Mesenchymal stem cell (in vitro differentiated cells and primary cell): ENCODE results near the gene COBL.

Experiments
- DNase-seq: peaks from one replicate; pipeline ENCODE4 v3.0.0-alpha.2; 2013
- H2AFZ ChIP-seq: one replicate; pipeline ENCODE4 v1.6.1; 2013; ENCODE audit warnings: low read depth, mild to moderate bottlenecking, control low read depth, inconsistent platforms, low read length, moderate library complexity
- H2AK5ac ChIP-seq: 2 replicates; pipeline ENCODE4 v1.6.1; 2013; ENCODE audit warnings: low read length, moderate library complexity, mild to moderate bottlenecking, inconsistent platforms; ENCODE audit not compliant: severe bottlenecking
- H2BK120ac ChIP-seq: one replicate; pipeline ENCODE4 v1.6.1; 2013; ENCODE audit warnings: low read depth, mild to moderate bottlenecking, inconsistent platforms, low read length, moderate library complexity
- H2BK12ac ChIP-seq, 2 experiments: one replicate each; pipeline ENCODE4 v1.6.1; 2013; ENCODE audit warnings: inconsistent platforms in 2 of 2, low read length in 2 of 2, mild to moderate bottlenecking in 2 of 2, moderate library complexity in 2 of 2, control low read depth in 1 of 2
- H2BK15ac ChIP-seq: one replicate; pipeline ENCODE4 v1.6.1; 2013; ENCODE audit warnings: mild to moderate bottlenecking, low read depth, inconsistent platforms; ENCODE audit not compliant: poor library complexity, severe bottlenecking
- H2BK5ac ChIP-seq: 2 replicates; pipeline ENCODE4 v1.6.1; 2013; ENCODE audit warnings: low read depth, mild to moderate bottlenecking, low read length, control low read depth, inconsistent platforms; ENCODE audit not compliant: poor library complexity, severe bottlenecking
- H3K14ac ChIP-seq, 2 experiments: one replicate each; pipeline ENCODE4 v1.6.1; 2013; ENCODE audit warnings: inconsistent platforms in 2 of 2, low read length in 2 of 2, control low read depth in 1 of 2, mild to moderate bottlenecking in 1 of 2, moderate library complexity in 1 of 2
- H3K18ac ChIP-seq, 2 experiments: one replicate each; pipeline ENCODE4 v1.6.1; 2013; ENCODE audit warnings: inconsistent platforms in 2 of 2, low read length in 2 of 2, control low read depth in 1 of 2, low read depth in 1 of 2, mild to moderate bottlenecking in 1 of 2
- H3K23ac ChIP-seq, 2 experiments: one replicate each; pipeline ENCODE4 v1.6.1; 2013; ENCODE audit warnings: inconsistent platforms in 2 of 2, low read length in 2 of 2, mild to moderate bottlenecking in 2 of 2, moderate library complexity in 2 of 2, control low read depth in 1 of 2
- H3K27ac ChIP-seq: 2 replicates; pipeline ENCODE4 v1.5.1; 2013; ENCODE audit warnings: mild to moderate bottlenecking, moderate library complexity, low read length, control low read depth, inconsistent platforms; ENCODE audit not compliant: poor library complexity, severe bottlenecking
- H3K27me3 ChIP-seq, 2 experiments: 2 replicates each; pipeline versions ENCODE4 v1.6.1 to v1.7.0; 2013; ENCODE audit warnings: low read length in 2 of 2, mild to moderate bottlenecking in 2 of 2, moderate library complexity in 2 of 2, control low read depth in 1 of 2, inconsistent platforms in 1 of 2; ENCODE audit not compliant: control insufficient read depth in 1 of 2, insufficient read depth in 1 of 2
- H3K36me3 ChIP-seq, 2 experiments: 2 replicates each; pipeline versions ENCODE4 v1.6.1 to v1.7.0; 2013; ENCODE audit warnings: low read length in 2 of 2, control low read depth in 1 of 2, inconsistent platforms in 1 of 2, low read depth in 1 of 2, mild to moderate bottlenecking in 1 of 2; ENCODE audit not compliant: insufficient read depth in 2 of 2, control insufficient read depth in 1 of 2
- H3K4ac ChIP-seq, 2 experiments: one replicate each; pipeline ENCODE4 v1.6.1; 2013; ENCODE audit warnings: inconsistent platforms in 2 of 2, low read length in 2 of 2, mild to moderate bottlenecking in 2 of 2, moderate library complexity in 2 of 2, control low read depth in 1 of 2, low read depth in 1 of 2
- H3K4me1 ChIP-seq: 2 replicates; pipeline ENCODE4 v1.6.1; 2013; ENCODE audit warnings: low read depth, low read length, control low read depth; ENCODE audit not compliant: control insufficient read depth, insufficient read depth
- H3K4me2 ChIP-seq: 2 replicates; pipeline ENCODE4 v1.6.1; 2013; ENCODE audit warnings: low read length, mild to moderate bottlenecking, inconsistent platforms; ENCODE audit not compliant: poor library complexity, severe bottlenecking
- H3K4me3 ChIP-seq, 2 experiments: 2 replicates each; pipeline versions ENCODE4 v1.5.1 to v1.7.0; 2013; ENCODE audit warnings: low read length in 2 of 2, mild to moderate bottlenecking in 2 of 2, control low read depth in 1 of 2, low read depth in 1 of 2; ENCODE audit not compliant: insufficient read depth in 1 of 2
- H3K79me1 ChIP-seq: replicated peaks from 2 replicates; pipeline ENCODE4 v1.6.1; 2013; ENCODE audit warnings: mild to moderate bottlenecking, control low read depth, low read length, inconsistent platforms; ENCODE audit not compliant: poor library complexity, severe bottlenecking
- H3K9ac ChIP-seq: 2 replicates; pipeline ENCODE4 v1.7.0; 2013; ENCODE audit warnings: mild to moderate bottlenecking, low read length, moderate library complexity
- H3K9me3 ChIP-seq: 2 replicates; pipeline ENCODE4 v1.7.0; 2013; ENCODE audit warnings: mild to moderate bottlenecking, low read length; ENCODE audit not compliant: control insufficient read depth
- H4K8ac ChIP-seq: one replicate; pipeline ENCODE4 v1.6.1; 2013; ENCODE audit warnings: inconsistent platforms, mild to moderate bottlenecking, low read length, moderate library complexity
- H4K91ac ChIP-seq: one replicate; pipeline ENCODE4 v1.6.1; 2013; ENCODE audit warnings: mild to moderate bottlenecking, low read length, inconsistent platforms
- WGBS: methylation state at CpG from one replicate; pipeline ENCODE4 v1.1.7; 2013; ENCODE audit warnings: mixed read lengths; 5-methylcytosine and 5-hydroxymethylcytosine counted together

Gene COBL

GRCh38 chr7:51229106-51229537 lies 87.5 kb downstream of the COBL start:
- no peaks in the 10 kb centered on the region for H3K9me3 ChIP-seq
- WGBS: 85% methylated on average over 18 of the region's 18 CpGs

GRCh38 chr7:51228386-51228958 lies 88.1 kb downstream of the COBL start:
- Histone ChIP-seq H2BK12ac (no peak overlapping the region), H3K4me3 (no peak overlapping the region), H2BK5ac (no peak overlapping the region), H3K4me1 (peaks cover 2% of the 10 kb centered on the region), H2BK15ac (no peak overlapping the region), H3K23ac (no peak overlapping the region), H3K18ac (no peak overlapping the region), H2AFZ (no peak overlapping the region), H3K79me1 (no peaks in the 10 kb centered on the region), H2AK5ac (no peak overlapping the region), H3K9me3 (no peaks in the 10 kb centered on the region), H3K36me3 (no peaks in the 10 kb centered on the region), H4K91ac (no peak overlapping the region), H3K4ac (no peak overlapping the region), H3K14ac (no peak overlapping the region), H4K8ac (no peak overlapping the region), H3K4me2 (no peak overlapping the region), H3K9ac (no peak overlapping the region), H2BK120ac (no peak overlapping the region), H3K27me3 (peaks cover 4 to 27% of the 10 kb centered on the region in 2 experiments), H3K27ac (no peak overlapping the region)
- peak; percentile 19 for DNase-seq
- 0% methylated on average over 2 of the region's 3 CpGs for WGBS

More at GRCh38 chr7:51229106-51229537, 87.5 kb downstream of the COBL start:
- no peak overlapping the region for H3K27ac ChIP-seq
- H3K9ac ChIP-seq: no peak overlapping the region
- H3K27me3 ChIP-seq: peaks cover 4 to 27% of the 10 kb centered on the region in 2 experiments
- no peak overlapping the region for H3K14ac ChIP-seq
- H2AK5ac ChIP-seq: no peak overlapping the region
- H3K4me2 ChIP-seq: no peak overlapping the region
- no peak for DNase-seq
- H3K4me3 ChIP-seq: no peak overlapping the region
- no peak overlapping the region for H4K8ac ChIP-seq
- no peak overlapping the region for H3K18ac ChIP-seq
- H2BK120ac ChIP-seq: no peak overlapping the region
- H2BK15ac ChIP-seq: no peak overlapping the region
- peak overlapping the region; percentile 72 for H4K91ac ChIP-seq
- H2BK12ac ChIP-seq: no peak overlapping the region
- H2AFZ ChIP-seq: no peak overlapping the region
- peaks cover 2% of the 10 kb centered on the region for H3K4me1 ChIP-seq
- H3K79me1 ChIP-seq: no peaks in the 10 kb centered on the region
- H2BK5ac ChIP-seq: no peak overlapping the region
- no peak overlapping the region for H3K23ac ChIP-seq
- no peak overlapping the region for H3K4ac ChIP-seq
- no peaks in the 10 kb centered on the region for H3K36me3 ChIP-seq

- Histone ChIP-seq H3K4me2 (no peak overlapping the region), H3K18ac (no peak overlapping the region), H2BK15ac (no peak overlapping the region), H4K8ac (no peak overlapping the region), H3K14ac (peak overlapping the region in 1 of 2 experiments; percentile 20), H2AK5ac (no peak overlapping the region), H3K27me3 (peaks cover 4 to 27% of the 10 kb centered on the region in 2 experiments), H3K4ac (peak overlapping the region in 1 of 2 experiments; percentile 4), H3K9ac (no peak overlapping the region), H2BK120ac (no peak overlapping the region), H3K9me3 (no peaks in the 10 kb centered on the region), H3K4me3 (no peak overlapping the region), H2AFZ (no peak overlapping the region), H3K79me1 (no peaks in the 10 kb centered on the region), H4K91ac (no peak overlapping the region), H2BK12ac (peak overlapping the region in 1 of 2 experiments; percentile 16), H2BK5ac (no peak overlapping the region), H3K23ac (no peak overlapping the region), H3K36me3 (no peaks in the 10 kb centered on the region), H3K4me1 (peaks cover 2% of the 10 kb centered on the region), H3K27ac (no peak overlapping the region)
- DNase-seq: no peak
- 79% methylated on average over 5 of the region's 6 CpGs for WGBS
These were observed 88.7 kb downstream of the COBL start for GRCh38 chr7:51227861-51228260.

- no peaks in the 10 kb centered on the region for H3K79me1 ChIP-seq
- WGBS: 88% methylated on average over 10 of the region's 10 CpGs
- no peak overlapping the region for H3K18ac ChIP-seq
- DNase-seq: no peak
- H3K27me3 ChIP-seq: peaks cover 4 to 27% of the 10 kb centered on the region in 2 experiments
- H3K4ac ChIP-seq: no peak overlapping the region
- peak overlapping the region in 1 of 2 experiments; percentile 77 for H3K23ac ChIP-seq
- no peak overlapping the region for H3K4me3 ChIP-seq
- H3K4me2 ChIP-seq: no peak overlapping the region
- H2BK5ac ChIP-seq: no peak overlapping the region
- H4K8ac ChIP-seq: no peak overlapping the region
- H2BK120ac ChIP-seq: no peak overlapping the region
- H2BK15ac ChIP-seq: no peak overlapping the region
- no peaks in the 10 kb centered on the region for H3K9me3 ChIP-seq
- H3K14ac ChIP-seq: no peak overlapping the region
- H3K9ac ChIP-seq: no peak overlapping the region
- H3K36me3 ChIP-seq: no peaks in the 10 kb centered on the region
- no peak overlapping the region for H4K91ac ChIP-seq
- H2BK12ac ChIP-seq: peak overlapping the region in 1 of 2 experiments; percentile 57
- H3K27ac ChIP-seq: no peak overlapping the region
- H2AFZ ChIP-seq: no peak overlapping the region
- H2AK5ac ChIP-seq: no peak overlapping the region
- peaks cover 2% of the 10 kb centered on the region for H3K4me1 ChIP-seq
These were observed 89.6 kb downstream of the COBL start for GRCh38 chr7:51226916-51227535.
